ENCODE results near the gene ZNF384.

The ZNF384 gene

GRCh38 chr12:6626654-6627283 lies 62.4 kb downstream of the ZNF384 start:
- DNase-seq = no peak

GRCh38 chr12:6620885-6621274 lies 68.3 kb downstream of the ZNF384 start:
- DNase-seq = no peak

- DNase-seq = peak in 4 of 51 donors; percentile 17 to 31 (median 18)
Measured at GRCh38 chr12:6620137-6620884, 68.9 kb downstream of the ZNF384 start.

- no peak for DNase-seq
Measured at GRCh38 chr12:6618483-6619225, 70.5 kb downstream of the ZNF384 start.

Measured in hypothalamus (tissue), 51 donors.